ENCODE measurements around the gene DAB1.

DNA sequence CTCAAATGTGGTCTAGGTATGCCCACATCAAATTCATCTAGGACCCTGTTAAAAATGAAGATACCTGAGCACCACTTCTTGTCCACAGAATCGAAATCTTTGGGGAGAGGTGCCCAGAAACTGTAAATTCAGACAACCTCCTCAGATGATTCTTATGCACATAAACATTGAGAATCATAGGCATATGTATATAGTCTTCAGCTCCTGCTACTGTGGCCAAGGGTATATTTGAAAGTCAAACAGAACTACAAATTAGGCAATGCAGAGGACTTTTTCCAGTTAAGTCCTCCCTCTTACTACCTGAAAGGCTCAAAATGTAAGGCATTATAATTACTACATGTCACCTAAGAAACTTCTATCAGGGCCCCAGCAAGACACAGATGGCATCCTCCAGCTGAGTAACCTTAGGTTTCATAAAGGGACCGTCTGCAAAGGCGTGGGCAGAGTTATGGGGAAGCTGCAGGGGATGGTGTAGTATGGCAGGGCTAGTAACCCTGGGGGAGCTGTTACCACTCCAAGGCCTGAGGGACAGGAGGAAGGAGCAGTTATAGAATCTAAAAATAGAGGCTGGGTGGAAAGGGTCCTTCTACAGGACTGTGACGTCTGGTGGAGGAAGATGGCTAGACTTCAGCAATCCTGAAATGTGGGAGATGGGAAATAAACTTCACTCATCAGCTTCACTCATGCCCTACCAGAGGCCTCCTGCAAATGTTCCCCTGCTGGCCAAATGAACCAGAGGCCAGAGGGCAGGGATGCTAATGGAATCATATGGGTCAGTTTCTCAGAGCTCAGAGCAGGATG lies 46.3 kb downstream of the DAB1 start:
- no peak for TF ChIP-seq CTBP1 (IDR thresholded peaks at IDR 0.05; ENCODE audit: borderline replicate concordance)
- no peak for TF ChIP-seq BHLHE40 (IDR thresholded peaks at IDR 0.05; ENCODE audit: borderline replicate concordance)
- TF ChIP-seq SUZ12 (IDR thresholded peaks at IDR 0.05): no peak
- TF ChIP-seq FOXM1 (IDR thresholded peaks at IDR 0.05; ENCODE audit: borderline replicate concordance): no peak
